Activated T-helper 17 cell treated with anti-CD3 and anti-CD28 coated beads, Interleukin-2, amount 50 U/mL, for 72 hours (primary cell): ENCODE measurements around the gene MYBPHL. TPM values are rescaled to one million over a fixed set of nuclear protein-coding genes. Genes with fewer than 3 reads are reported as not detected.

Source experiments
- ATAC-seq: fragments of 150-1000 bp; cut with Tn5 transposase; replicated peaks from 2 replicates; pipeline ENCODE4 v1.10.0; 2021; ENCODE audit warnings: mild to moderate bottlenecking, moderate library complexity
- H3K27ac Mint-ChIP-seq: one replicate; pipeline ENCODE4 v1.8.0; 2022; ENCODE audit warnings: mixed read lengths
- H3K27me3 Mint-ChIP-seq: one replicate; pipeline ENCODE4 v1.8.0; 2022; ENCODE audit warnings: mixed read lengths
- H3K36me3 Mint-ChIP-seq: one replicate; pipeline ENCODE4 v1.8.0; 2022; ENCODE audit warnings: low read depth, mild to moderate bottlenecking, mixed read lengths
- H3K4me1 Mint-ChIP-seq: one replicate; pipeline ENCODE4 v1.8.0; 2022; ENCODE audit warnings: mixed read lengths
- H3K4me3 Mint-ChIP-seq: one replicate; pipeline ENCODE4 v1.8.0; 2022; ENCODE audit warnings: mild to moderate bottlenecking, mixed read lengths
- H3K9me3 Mint-ChIP-seq: one replicate; pipeline ENCODE4 v1.8.0; 2022; ENCODE audit warnings: mixed read lengths
- total RNA-seq, 2 donors: library from RNA; stranded (reverse); gene quantifications; one replicate each; pipeline ENCODE4 v1.2.3, GENCODE V29; 2022

The MYBPHL gene
- total RNA-seq, 2 donors from 2014 or later, result not detected

DNA sequence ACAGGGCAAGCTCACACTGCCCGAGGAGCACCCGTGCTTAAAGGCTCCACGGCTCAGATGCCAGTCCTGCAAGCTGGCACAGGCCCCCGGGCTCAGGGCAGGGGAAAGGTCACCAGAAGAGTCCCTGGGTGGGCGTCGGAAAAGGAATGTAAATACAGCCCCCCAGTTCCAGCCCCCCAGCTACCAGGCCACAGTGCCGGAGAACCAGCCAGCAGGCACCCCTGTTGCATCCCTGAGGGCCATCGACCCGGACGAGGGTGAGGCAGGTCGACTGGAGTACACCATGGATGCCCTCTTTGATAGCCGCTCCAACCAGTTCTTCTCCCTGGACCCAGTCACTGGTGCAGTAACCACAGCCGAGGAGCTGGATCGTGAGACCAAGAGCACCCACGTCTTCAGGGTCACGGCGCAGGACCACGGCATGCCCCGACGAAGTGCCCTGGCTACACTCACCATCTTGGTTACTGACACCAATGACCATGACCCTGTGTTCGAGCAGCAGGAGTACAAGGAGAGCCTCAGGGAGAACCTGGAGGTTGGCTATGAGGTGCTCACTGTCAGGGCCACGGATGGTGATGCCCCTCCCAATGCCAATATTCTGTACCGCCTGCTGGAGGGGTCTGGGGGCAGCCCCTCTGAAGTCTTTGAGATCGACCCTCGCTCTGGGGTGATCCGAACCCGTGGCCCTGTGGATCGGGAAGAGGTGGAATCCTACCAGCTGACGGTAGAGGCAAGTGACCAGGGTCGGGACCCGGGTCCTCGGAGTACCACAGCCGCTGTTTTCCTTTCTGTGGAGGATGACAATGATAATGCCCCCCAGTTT, 56.1 kb downstream of the MYBPHL start:
- Mint-ChIP-seq H3K4me1 (no peaks in the 10 kb centered on the region), H3K9me3 (no peaks in the 10 kb centered on the region), H3K36me3 (no peaks in the 10 kb centered on the region), H3K27ac (no peak overlapping the region), H3K27me3 (peaks cover 4% of the 10 kb centered on the region), H3K4me3 (peak overlapping the region; percentile 44)
- no peak for ATAC-seq

GRCh38 chr1:109249654-109250401, 57.0 kb downstream of the MYBPHL start:
- no peaks in the 10 kb centered on the region for H3K4me1 Mint-ChIP-seq
- peak overlapping the region; percentile 44 for H3K4me3 Mint-ChIP-seq
- no peaks in the 10 kb centered on the region for H3K9me3 Mint-ChIP-seq
- H3K27ac Mint-ChIP-seq, result no peak overlapping the region
- no peaks in the 10 kb centered on the region for H3K36me3 Mint-ChIP-seq
- H3K27me3 Mint-ChIP-seq, result peaks cover 4% of the 10 kb centered on the region
- ATAC-seq, result peak; percentile 58

DNA sequence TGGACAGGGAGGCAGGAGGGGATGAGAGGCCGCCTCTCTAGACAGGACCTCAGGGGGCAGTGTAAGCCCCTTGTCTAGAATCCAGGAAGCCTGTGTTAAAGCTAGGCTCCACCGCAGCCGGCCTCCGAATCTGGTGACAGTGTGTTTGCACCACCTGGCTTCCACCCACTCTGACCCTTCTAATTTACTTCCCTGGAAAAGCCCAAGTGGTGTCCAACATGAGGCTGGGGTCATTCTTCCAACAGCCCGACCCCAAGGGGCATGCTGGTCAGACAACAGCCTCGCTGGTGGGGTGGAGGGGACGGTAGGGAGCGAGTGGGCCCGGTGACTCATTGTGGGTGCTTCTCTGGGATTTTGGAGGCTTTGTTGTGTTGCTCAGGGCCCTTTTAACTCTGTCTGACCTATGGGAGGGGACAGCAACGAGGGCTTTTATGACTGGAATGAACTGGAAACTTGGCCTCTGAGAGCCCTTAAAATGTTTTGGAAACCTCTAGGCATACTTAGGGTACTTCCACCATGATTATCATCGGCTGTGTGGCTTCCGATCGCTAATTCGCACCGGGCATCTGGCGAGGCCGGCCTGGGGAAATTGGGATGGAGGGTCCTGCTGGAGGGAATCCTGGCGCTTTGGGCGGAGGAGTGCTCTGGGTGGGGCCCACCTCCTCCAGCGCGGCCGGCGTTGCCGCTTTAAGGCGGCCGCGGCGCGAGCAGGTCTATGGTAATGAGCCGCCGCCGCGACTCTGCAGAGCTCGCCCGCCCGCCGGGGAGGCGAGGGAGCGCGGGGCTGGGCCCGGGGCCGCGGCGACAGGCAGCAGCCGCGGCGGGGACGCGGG, 57.8 kb downstream of the MYBPHL start, which contains the start of gene CELSR2:
Gene CELSR2 (plus strand): TSS at position 743 of the 833 bp plus-strand sequence. CDS start 541 bp downstream, outside the sequence.
- no peaks in the 10 kb centered on the region for H3K4me1 Mint-ChIP-seq
- H3K36me3 Mint-ChIP-seq, result no peaks in the 10 kb centered on the region
- H3K4me3 Mint-ChIP-seq, result peak within 1 kb of the TSS; percentile 50
- no peak within 1 kb of the TSS for H3K27ac Mint-ChIP-seq
- H3K9me3 Mint-ChIP-seq, result no peaks in the 10 kb centered on the region
- peak; percentile 87 for ATAC-seq
- peaks cover 9% of the 10 kb centered on the region for H3K27me3 Mint-ChIP-seq

DNA sequence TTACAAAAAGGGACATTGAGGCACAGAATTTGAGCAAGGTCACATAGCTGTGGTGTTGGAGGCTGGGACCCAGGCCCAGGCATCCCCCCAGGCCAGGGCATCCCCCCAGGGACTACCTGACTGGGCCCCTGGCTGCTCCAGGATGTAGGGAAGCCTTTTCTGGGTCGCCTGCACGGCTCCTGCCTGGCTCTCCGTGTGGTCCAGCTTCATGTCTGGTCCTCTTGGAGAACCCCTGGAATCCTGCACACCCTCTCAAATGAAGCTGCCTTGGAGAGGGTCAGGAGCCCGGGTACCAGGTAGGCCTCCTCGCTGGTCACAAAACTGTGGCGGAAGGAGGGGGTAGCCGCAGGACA, 58.4 kb downstream of the MYBPHL start:
- Mint-ChIP-seq H3K27ac (no peak overlapping the region), H3K27me3 (peaks cover 9% of the 10 kb centered on the region), H3K9me3 (no peaks in the 10 kb centered on the region), H3K4me3 (no peak overlapping the region), H3K4me1 (no peaks in the 10 kb centered on the region), H3K36me3 (no peaks in the 10 kb centered on the region)
- no peak for ATAC-seq

DNA sequence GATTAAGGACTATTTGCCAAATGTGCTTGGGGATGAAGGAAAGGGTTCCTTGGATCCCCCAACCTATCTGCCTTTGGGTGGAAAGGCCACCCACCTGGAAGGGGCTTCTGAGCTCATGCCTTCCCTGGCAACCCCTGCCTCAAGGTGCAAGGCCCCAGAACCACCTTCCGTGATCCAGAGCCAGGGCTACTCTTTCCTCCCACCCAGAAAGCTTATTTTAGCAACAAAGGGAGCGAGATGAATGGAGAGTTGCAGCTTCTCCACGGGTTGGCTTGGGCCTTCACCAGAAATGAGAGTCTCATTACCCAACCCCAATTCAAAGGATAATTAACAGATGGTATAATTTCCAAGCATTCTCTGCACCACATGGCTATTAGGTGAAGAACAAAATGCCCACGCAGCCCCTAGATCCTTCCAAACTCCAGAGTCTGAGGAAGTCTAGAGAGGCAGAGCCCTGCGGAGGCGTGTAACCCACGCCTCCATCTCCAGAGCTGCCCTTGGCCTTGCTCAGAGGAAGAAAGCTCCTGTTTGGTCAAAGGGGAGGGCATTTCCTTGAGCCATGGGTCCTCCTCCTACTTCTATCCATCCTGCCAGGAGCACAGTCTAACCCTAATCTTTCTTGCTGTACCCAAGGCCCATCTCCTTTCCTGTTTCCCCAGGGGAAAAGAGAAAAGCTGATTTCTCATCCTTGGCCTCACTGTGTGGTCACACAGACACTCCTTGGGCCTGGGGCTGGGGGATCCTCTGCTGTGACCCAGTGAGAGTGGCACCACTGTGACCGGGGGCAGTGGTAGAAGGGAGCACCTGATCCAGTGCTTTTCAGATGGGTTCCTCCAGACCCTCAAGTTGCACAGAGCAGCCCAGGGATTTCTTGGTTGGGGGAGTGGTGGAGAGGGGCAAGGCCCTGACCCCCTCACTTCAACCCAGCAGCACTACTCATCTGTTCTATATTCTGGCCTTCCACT, 59.1 kb downstream of the MYBPHL start:
- H3K36me3 Mint-ChIP-seq, result no peaks in the 10 kb centered on the region
- H3K4me3 Mint-ChIP-seq, result no peak overlapping the region
- H3K27ac Mint-ChIP-seq, result no peak overlapping the region

GRCh38 chr1:109246141-109246551, 60.7 kb downstream of the MYBPHL start:
- Mint-ChIP-seq H3K4me3 (no peak overlapping the region), H3K27ac (no peak overlapping the region), H3K9me3 (no peaks in the 10 kb centered on the region), H3K36me3 (no peaks in the 10 kb centered on the region), H3K27me3 (peaks cover 14% of the 10 kb centered on the region), H3K4me1 (peaks cover 12% of the 10 kb centered on the region)
- ATAC-seq, result no peak

More for the DNA sequence above, 59.1 kb downstream of the MYBPHL start:
- H3K4me1 Mint-ChIP-seq, result no peaks in the 10 kb centered on the region
- peaks cover 9% of the 10 kb centered on the region for H3K27me3 Mint-ChIP-seq
- no peak for ATAC-seq
- H3K9me3 Mint-ChIP-seq, result no peaks in the 10 kb centered on the region

DNA sequence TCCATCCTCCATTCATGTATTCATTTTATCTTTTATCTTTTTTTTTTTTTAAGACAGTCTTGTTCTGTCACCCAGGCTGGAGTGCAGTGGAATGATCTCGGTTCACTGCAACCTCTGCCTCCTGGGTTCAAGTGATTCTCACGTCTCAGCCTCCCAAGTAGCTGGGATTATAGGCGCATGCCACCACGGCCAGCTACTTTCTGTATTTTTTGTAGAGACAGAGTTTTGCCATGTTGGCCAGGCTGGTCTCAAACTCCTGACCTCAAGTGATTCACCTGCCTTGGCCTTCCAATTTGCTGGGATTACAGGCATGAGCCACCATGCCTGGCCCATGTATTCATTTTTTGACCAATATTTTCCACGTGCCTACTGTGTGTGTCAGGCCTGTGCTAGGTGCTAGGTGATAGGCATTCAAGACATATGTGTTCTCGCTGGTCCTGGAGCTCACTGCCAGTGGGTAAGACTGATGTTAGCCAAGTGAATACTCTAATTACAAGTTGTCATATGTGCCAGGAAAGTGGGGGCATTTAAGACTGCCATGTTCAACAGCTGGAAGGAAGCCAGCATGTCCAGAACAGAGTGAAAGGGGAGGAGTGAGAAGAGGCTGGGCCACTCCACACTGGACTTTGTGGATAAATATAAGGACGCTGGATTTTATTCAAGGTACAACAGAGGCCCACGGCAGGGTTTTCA, 62.8 kb downstream of the MYBPHL start:
- Mint-ChIP-seq H3K27me3 (peaks cover 14% of the 10 kb centered on the region), H3K27ac (no peak overlapping the region), H3K9me3 (no peaks in the 10 kb centered on the region), H3K36me3 (peaks cover 1% of the 10 kb centered on the region), H3K4me3 (no peak overlapping the region), H3K4me1 (peaks cover 12% of the 10 kb centered on the region)
- ATAC-seq, result no peak

DNA sequence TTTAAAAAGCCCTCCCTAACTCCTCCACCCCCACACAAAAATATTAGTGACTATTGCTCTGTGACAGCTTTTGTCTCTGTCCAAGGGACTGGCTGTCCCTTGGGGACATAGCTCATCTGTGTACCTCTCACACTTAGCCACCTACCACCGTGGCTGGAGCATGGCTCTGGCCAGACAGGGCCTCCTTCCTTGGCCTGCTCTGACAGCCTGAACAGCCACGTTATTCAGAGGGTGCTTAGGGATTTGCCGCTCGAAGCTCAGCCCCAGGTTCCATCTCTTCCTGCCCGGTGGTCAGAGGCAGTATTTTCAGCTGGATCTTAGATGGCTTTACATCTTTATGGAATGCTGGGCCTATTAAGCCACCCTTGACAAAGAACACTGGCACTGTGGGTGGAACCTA, 63.6 kb downstream of the MYBPHL start:
- no peaks in the 10 kb centered on the region for H3K9me3 Mint-ChIP-seq
- peaks cover 14% of the 10 kb centered on the region for H3K27me3 Mint-ChIP-seq
- no peak overlapping the region for H3K27ac Mint-ChIP-seq
- H3K36me3 Mint-ChIP-seq, result peaks cover 9% of the 10 kb centered on the region
- H3K4me3 Mint-ChIP-seq, result no peak overlapping the region
- no peak for ATAC-seq
- peaks cover 12% of the 10 kb centered on the region for H3K4me1 Mint-ChIP-seq

- no peak for ATAC-seq
- Mint-ChIP-seq H3K36me3 (peaks cover 18% of the 10 kb centered on the region), H3K9me3 (no peaks in the 10 kb centered on the region), H3K27me3 (peaks cover 14% of the 10 kb centered on the region), H3K27ac (peak overlapping the region; percentile 24), H3K4me1 (peaks cover 12% of the 10 kb centered on the region), H3K4me3 (no peak overlapping the region)
These were observed 64.4 kb downstream of the MYBPHL start for GRCh38 chr1:109242387-109242786.

Other genes starting within 250 kb of the MYBPHL start
- gene TAF13, start 231.0 kb downstream of the MYBPHL start, total RNA-seq, result 10 to 100 TPM; 18.3 to 27.4 TPM
- 10 to 100 TPM; 26.8 to 51.9 TPM for gene TMEM167B, start 216.2 kb downstream of the MYBPHL start, total RNA-seq
- gene ELAPOR1, start 192.9 kb downstream of the MYBPHL start, total RNA-seq, result 10 to 100 TPM in 1 of 2 donors, 1 to 10 TPM in 1; 3.9 to 33.3 TPM
- 100 to 1,000 TPM; 116 to 168 TPM for gene SARS1, start 93.1 kb downstream of the MYBPHL start, total RNA-seq
- gene CELSR2, start 57.5 kb downstream of the MYBPHL start, total RNA-seq, result 1 to 10 TPM in 1 of 2 donors, under 1 TPM in 1; 0.77 to 1.3 TPM
- 10 to 100 TPM; 17.5 to 20.3 TPM for gene PSRC1, start 23.9 kb downstream of the MYBPHL start, total RNA-seq
- under 1 TPM; 0.66 to 0.78 TPM for gene SORT1, start 90.9 kb upstream of the MYBPHL start, total RNA-seq
- 100 to 1,000 TPM; 106 to 198 TPM for gene PSMA5, start 119.4 kb upstream of the MYBPHL start, total RNA-seq
- not detected for gene SYPL2, start 159.5 kb upstream of the MYBPHL start, total RNA-seq
- gene ATXN7L2, start 176.9 kb upstream of the MYBPHL start, total RNA-seq, result 10 to 100 TPM; 14.5 to 15.3 TPM
- gene CYB561D1, start 187.1 kb upstream of the MYBPHL start, total RNA-seq, result 10 to 100 TPM in 1 of 2 donors, 1 to 10 TPM in 1; 7.6 to 19.2 TPM
- 1 to 10 TPM; 1.1 to 1.2 TPM for gene AMIGO1, start 202.7 kb upstream of the MYBPHL start, total RNA-seq
- under 1 TPM in 1 of 2 donors, not detected in 1; 0.45 TPM for gene GPR61, start 232.9 kb upstream of the MYBPHL start, total RNA-seq
- 10 to 100 TPM in 1 of 2 donors, 1 to 10 TPM in 1; 10.0 to 11.6 TPM for gene GNAI3, start 241.6 kb upstream of the MYBPHL start, total RNA-seq